Epidermal melanocyte (primary cell): ENCODE results near the gene STX8.
"Not testable (repeated sequence)": the region's sequence is repeated elsewhere in the genome, so short reads cannot be mapped to it uniquely, and the experiment has no call there.

ENCODE experiments used
- DNase-seq: peaks from one replicate; pipeline ENCODE4 v3.0.0; 2011; ENCODE audit warnings: low spot score; ENCODE audit not compliant: insufficient read length

Gene STX8

GRCh38 chr17:9557161-9557755, 18.4 kb downstream of the STX8 start:
- DNase-seq: no peak

DNA sequence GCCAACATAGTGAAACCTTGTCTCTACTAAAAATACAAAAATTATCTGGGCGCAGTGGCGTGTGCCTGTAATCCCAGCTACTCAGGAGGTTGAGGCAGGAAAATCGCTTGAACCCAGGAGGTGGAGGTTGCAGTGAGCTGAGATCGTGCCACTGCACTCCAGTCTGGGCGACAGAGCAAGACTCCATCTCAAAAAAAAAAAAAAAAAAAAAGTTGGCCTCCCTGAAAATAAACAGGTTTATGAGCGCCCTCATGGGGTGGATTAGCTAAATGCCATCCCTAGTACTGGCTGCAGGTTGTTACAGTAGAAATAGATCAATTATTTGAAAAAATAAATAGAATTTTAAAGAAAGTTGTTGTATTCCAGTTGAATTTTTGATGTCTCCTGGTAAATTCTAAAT, 20.9 kb downstream of the STX8 start:
- DNase-seq: not testable (repeated sequence)

DNA sequence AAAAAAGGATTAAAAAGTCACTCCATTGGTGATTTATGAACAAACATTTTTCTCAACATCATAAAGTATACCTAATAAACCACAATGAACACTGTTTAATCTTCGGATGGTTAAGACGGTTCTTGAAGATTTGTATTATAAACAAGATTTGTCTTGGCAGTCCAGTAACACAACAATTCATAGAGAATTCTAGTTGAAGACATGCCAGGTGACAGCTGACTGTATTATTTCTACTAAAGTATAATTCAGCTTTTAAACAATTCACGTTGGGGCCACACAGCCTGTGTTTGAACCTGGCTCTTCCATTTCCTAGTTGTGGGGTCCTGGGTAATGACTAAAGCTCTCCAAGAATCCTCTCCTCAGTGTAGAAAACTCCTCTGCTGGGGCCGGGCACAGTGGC, 22.0 kb downstream of the STX8 start:
- no peak for DNase-seq

DNA sequence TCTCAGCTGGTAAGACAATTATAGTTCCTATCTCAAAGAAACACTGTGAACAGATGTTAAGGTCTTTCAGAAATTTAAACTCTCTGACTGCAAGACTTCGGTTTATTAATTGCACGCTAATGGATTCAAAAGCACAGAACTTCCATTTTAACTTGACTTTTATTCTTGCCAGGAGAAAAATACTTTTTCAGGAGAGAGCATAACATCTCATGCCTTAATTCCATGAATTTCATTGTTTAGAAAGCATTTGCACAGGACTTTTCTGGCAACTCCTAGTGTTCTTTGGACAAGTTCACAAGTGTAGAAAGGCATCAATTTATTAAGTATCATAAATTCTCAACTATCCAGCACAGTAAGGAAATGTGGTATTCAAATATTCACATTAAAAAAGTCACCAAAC, 22.4 kb downstream of the STX8 start:
- no peak for DNase-seq

DNA sequence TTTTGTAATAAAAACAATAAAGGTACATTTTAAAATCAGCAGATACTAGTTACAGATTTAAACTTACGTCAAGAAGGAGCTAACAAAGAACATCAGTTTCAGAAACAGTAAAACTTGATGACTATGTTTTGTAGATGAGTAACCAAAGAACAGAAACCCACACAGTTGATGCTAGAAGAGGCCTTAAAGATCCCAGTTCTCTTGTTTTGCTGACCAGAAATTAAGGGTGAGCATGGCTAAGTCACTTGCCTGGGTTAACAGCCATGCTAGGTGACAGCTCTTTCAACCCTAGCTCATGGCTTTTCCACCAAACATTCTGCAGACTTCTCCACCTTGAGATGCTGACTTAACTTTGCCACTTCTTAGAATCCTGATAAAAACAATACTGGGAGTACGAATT, 26.4 kb downstream of the STX8 start:
- no peak for DNase-seq

GRCh38 chr17:9544221-9544620, 31.4 kb downstream of the STX8 start:
- DNase-seq: no peak

DNA sequence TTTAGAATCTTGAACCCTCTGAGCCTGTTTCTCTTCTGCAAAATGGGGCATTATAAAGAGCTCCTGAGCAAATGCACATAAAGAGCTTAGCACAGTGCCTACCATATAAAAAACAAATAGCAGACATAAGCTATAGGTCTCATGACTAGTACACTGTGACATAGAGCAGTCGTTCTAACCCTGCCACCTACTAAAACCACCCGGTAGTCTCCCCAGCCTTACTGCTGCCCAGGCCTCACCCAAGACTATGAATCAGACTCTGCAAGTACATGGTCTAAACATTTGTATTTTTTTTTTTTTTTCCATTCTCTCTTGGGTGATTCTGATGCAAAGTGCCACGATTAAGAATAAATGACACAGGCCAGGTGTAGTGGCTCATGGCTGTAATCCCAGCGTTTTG, 33.9 kb downstream of the STX8 start:
- no peak for DNase-seq

GRCh38 chr17:9538626-9539025, 37.0 kb downstream of the STX8 start:
- DNase-seq: no peak

GRCh38 chr17:9537177-9537776, 38.3 kb downstream of the STX8 start:
- no peak for DNase-seq

GRCh38 chr17:9536061-9536460, 39.6 kb downstream of the STX8 start:
- no peak for DNase-seq

DNA sequence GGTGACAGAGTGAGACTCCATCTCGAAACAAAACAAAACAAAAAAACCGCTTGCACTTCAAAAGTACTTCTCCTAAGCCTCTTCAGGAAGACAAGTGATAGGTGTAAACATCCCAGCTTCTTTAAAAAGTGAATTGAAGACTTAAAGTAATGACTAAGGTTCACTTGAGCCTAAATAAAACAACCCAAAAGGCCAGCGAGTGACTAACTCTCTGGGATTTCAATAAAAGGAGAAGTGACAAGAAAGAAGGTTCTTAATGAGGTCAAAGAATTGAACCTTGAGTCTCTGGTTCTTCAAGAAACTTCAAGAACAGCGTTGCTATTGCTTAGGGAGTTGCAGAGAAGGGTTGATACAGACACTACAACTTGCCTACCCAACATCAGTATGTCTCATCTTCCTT, 42.2 kb downstream of the STX8 start:
- no peak for DNase-seq

DNA sequence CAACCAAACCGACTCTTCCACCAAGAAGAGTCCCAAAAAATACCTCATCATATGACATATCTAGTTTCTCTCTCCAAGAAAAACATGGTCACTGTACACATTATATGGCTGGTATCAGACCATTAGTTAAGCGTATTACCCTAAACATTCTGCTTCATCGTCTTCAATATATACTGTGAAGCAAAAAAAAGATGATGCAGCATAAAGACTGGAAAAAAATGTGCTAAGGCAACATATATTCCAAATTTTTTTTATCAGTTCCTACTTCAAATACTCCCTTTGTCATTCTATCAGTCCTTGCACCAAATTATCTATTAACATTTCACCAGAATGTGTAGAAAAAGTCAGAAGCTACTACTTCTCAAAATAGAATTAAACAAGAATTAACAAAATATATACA, 42.9 kb downstream of the STX8 start:
- DNase-seq: no peak

GRCh38 chr17:9531034-9531433, 44.6 kb downstream of the STX8 start:
- DNase-seq: no peak

DNA sequence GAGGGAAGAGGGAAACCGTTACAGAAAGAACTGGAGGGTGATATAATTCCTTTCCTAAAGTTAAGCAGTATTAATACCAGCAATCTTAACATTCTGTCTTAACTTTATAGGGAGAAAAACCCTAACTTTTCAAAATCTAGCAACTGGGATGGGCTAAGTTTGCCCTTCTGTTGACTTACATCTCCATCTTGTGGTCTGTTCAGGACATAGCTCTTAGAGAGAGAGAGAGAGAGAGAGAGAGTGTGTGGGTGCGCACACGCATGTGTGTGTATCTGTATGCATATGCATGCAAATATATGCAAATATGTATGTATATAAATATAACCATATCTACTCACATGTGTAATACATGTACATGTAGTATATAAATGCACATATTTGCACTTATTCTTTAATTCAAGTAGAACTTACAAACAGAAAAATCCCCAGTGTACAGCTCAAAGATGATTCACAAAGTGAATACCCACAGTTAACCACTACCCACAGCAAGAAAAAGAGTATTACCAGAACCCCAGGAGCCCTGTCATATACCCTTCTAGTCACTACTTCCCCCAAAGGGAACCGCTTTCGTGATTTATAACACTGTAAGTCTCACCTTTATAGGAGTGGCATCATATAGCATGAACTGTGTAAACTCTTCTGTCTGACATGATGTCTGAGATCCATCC, 46.5 kb downstream of the STX8 start:
- no peak for DNase-seq

DNA sequence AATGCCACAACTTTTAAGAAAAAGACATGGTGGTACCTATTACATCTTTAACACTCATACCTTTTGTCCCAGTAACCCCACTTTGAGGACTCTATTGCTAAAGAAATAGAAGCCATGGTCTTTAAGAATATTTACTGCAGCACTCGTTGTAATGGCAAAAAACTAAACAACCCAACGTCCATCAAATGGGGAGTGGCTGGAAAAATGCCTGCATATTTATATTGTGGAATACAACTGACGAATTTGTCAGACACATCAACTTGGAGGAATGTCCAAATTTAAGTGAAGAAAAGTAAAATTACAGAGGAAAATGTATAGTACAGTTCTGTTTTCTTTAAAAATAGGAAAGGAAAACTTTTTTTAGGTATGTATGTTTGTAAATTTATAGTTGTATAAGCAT, 47.8 kb downstream of the STX8 start:
- DNase-seq: no peak

- DNase-seq: no peak
Measured at GRCh38 chr17:9522074-9522473, 53.5 kb downstream of the STX8 start.

GRCh38 chr17:9521062-9521461, 54.6 kb downstream of the STX8 start:
- no peak for DNase-seq

DNA sequence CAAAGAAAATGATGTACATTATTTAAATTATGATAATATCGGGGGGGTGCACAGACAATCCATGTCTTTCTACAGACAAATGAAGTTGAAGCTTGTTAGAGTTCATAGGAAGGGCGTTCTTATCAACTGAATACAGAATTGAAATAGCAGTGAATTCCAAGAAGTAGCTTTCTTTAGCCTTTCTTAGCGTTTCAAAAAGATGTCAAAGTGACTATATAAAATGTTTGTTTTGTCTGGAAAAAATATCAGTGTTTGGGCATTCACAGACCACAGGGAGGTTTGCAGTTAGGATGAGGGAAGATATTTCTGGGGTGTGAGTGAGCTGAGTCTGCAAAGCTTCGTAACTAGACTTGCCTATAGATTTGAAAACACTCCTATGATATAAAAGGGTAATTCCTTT, 55.0 kb downstream of the STX8 start:
- DNase-seq: no peak

DNA sequence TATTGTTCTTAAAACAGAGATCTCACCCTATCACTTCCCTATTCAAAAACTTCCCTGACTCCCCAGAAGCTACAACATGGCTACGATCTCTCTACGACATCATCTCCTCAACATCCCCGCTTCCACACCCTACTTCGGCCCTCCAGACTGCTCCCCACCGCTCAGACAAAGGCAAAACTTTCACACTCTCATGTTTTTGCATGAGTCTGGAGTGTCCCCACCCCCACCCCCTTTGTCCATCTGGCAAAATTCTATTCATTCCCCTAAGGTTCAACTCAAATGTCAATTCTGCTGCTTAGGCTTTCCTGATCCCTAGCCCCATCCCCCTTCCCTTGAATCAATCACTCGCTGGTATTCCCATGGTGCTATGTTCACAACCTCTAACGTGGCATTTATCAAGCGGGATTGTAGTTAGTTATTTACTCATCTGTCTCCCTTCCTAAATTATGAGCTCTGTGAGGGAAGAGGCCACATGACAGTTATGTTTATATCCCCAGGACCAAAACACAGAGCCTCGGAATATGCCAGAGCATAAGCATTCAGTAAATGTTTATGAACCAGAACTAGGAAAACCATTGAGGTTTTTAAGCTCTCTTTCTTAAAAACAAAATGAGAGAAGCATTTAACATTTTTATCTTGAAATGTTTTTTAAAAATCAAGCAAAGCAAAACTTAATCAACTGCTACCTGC, 55.9 kb downstream of the STX8 start:
- no peak for DNase-seq

GRCh38 chr17:9517396-9517795, 58.2 kb downstream of the STX8 start:
- no peak for DNase-seq

DNA sequence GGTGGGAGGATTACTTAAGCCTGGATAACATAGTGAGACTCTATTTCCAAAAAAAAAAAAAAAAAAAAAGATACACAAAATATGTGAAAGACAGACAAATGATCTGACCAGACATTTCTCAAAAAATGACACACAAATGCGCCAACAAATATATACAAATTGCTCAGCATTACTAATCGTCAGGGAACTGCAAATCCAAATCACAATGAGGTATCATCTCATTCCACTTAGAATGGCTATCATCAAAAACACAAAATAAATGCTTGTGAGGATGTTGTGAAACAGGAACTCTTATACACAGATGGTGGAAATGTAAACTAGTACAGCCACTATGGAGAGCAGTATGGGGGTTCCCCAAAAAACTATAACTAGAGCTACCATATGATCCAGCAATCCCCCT, 62.4 kb downstream of the STX8 start:
- DNase-seq: no peak

DNA sequence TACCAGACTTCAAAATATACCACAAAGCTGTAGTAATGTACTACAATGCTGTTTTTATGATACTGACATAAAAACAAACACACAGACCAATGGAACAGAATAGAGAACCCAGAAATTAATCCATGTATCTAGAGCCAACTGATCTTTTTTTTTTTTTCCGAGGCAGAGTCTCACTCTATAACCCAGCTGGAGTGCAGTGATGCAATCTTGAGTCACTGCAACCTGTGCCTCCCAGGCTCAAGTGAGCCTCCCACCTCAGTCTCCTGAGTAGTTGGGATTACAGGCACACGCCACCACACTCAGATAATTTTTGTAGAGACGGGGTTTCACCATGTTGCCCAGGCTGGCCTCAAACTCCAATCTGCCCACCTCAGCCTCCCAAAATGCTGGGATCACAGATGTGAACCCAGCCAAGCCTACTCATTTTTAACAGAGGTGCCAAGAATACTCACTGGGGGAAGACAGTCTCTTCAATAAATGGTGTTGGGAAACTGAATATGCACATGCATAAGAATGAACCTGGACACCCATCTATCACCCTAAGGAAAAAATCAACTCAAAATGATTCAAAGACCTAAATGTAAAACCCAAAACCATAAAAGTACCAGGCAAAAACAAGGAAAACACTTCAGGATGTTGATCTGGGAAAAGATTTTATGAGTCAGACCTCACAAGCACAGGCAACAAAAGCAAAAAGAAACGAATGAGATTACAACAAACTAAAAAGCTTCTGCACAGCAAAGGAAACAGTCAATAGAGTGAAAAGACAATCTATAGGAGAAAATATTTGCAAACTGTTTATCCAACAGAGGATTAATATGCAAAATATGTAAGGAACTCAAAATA, 63.1 kb downstream of the STX8 start:
- DNase-seq: no peak
